K562 (cell line): ENCODE data around the gene HPCAL1.

Experiments
- ATF4 ChIP-seq: fragments of 450-650 bp; formaldehyde crosslinking; IDR thresholded peaks from 2 replicates; pipeline ENCODE4 v1.4.0; 2022; ENCODE audit warnings: mild to moderate bottlenecking, moderate library complexity
- BMI1 ChIP-seq: fragments of 150-350 bp; IDR thresholded peaks from 2 replicates; pipeline ENCODE4 v1.6.1; 2014; ENCODE audit warnings: low read length
- BRF1 ChIP-seq: IDR thresholded peaks from 3 replicates; pipeline ENCODE4 v1.6.1; 2011; ENCODE audit warnings: borderline replicate concordance, mild to moderate bottlenecking; ENCODE audit not compliant: insufficient read length; ENCODE audit errors: extremely low read depth
- ELK1 ChIP-seq: sonication (generic); formaldehyde crosslinking; IDR thresholded peaks from 2 replicates; pipeline ENCODE4 v1.8.1; 2022; ENCODE audit warnings: missing genetic modification reagents
- HOXB6 ChIP-seq: fragments of 250-450 bp; sonication (Bioruptor Pico); IDR thresholded peaks from 2 replicates; pipeline ENCODE4 v1.5.1; 2022; ENCODE audit warnings: mild to moderate bottlenecking, borderline replicate concordance
- JUND ChIP-seq, 2 experiments: IDR thresholded peaks; 2 replicates in 1 of 2; 3 replicates in 1 of 2; pipeline ENCODE4 v1.6.1; 2011; ENCODE audit warnings: borderline replicate concordance in 2 of 2, low read depth in 2 of 2, low read length in 2 of 2, improper control_type of control experiment in 1 of 2, missing biosample characterization in 1 of 2, missing genetic modification characterization in 1 of 2, missing genetic modification reagents in 1 of 2
- KLF10 ChIP-seq: fragments of 250-450 bp; sonication (Bioruptor Pico); IDR thresholded peaks from 2 replicates; pipeline ENCODE4 v1.6.1; 2021; ENCODE audit warnings: matching md5 sums
- SP1 ChIP-seq: sonication (generic); formaldehyde crosslinking; IDR thresholded peaks from 2 replicates; pipeline ENCODE4 v1.8.1; 2022; ENCODE audit warnings: mild to moderate bottlenecking, missing genetic modification reagents
- SRF ChIP-seq, 2 experiments: fragments of 250-450, 450-650 bp in 1 of 2; sonication (Bioruptor Pico) in 1 of 2; sonication (generic) in 1 of 2; formaldehyde crosslinking; IDR thresholded peaks; 2 replicates each; pipeline versions ENCODE4 v1.5.0 to v1.5.1; 2020 to 2022; ENCODE audit warnings: mild to moderate bottlenecking in 1 of 2, missing genetic modification reagents in 1 of 2
- THAP12 ChIP-seq: fragments of 250-450 bp; sonication (Bioruptor Pico); IDR thresholded peaks from 2 replicates; pipeline ENCODE4 v1.9.0; 2021; ENCODE audit warnings: mild to moderate bottlenecking, inconsistent platforms
- TF ChIP-seq, protein P1 (sequence below), 3 experiments: IDR thresholded peaks in 2 of 3; conservative IDR thresholded peaks in 1 of 3; 2 replicates each; pipeline ENCODE4 v1.5.1; 2011 to 2012; ENCODE audit warnings: low read length in 3 of 3, mild to moderate bottlenecking in 3 of 3, control low read depth in 2 of 3, improper control_type of control experiment in 1 of 3, inconsistent platforms in 1 of 3, low read depth in 1 of 3, mixed read lengths in 1 of 3, moderate library complexity in 1 of 3; ENCODE audit not compliant: insufficient read depth in 2 of 3
- TF ChIP-seq, protein P2 (sequence below): IDR thresholded peaks from 3 replicates; pipeline ENCODE4 v1.6.1; 2011; ENCODE audit warnings: borderline replicate concordance, mild to moderate bottlenecking; ENCODE audit not compliant: insufficient read length, insufficient read depth
- TF ChIP-seq, protein P3 (sequence below): fragments of 450-650 bp; formaldehyde crosslinking; IDR thresholded peaks from 2 replicates; pipeline ENCODE4 v1.4.0; 2020; ENCODE audit warnings: mild to moderate bottlenecking

DNA sequence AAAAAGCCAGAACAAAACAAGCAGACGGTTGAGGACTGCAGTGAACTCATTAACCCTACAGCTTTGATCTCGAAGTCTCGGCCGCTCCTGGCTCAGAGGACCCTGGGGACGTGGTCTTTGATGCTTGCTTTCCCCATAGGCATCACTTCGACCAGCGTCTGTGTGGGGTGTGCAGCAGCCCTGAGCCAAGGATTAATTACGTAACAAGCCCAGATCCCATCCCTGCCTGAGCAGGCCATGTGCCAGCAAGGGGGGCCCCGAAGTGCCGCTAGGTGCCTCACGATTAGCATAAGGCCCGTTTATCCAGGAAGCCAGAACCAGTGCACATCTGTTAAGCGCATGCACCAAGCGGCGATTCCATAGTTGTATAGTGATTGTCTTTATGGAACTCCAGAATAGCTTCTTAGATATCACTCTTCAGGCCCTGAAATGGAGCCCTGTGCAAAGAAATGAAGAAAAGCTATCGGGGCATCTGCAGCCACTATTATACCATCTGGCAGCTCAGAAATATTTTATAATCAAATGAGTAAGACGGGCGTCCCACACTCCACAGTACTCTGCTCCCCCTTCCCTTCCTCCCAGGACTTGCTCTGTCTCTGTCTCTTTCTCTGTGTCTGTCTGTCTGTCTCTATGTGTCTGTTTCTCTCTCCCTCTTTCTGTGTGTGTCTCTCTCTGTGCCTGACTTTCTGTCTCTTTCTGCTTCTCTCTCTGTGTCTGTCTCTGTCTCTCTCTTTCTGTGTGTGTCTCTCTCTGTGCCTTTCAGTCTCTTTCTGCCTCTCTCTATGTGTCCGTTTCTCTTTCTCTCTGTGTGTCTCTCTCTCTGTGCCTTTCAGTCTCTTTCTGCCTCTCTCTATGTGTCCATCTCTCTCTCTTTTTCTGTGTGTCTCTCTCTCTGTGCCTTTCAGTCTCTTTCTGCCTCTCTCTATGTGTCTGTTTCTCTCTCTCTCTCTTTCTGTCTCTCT, 41.7 kb downstream of the HPCAL1 start:
- TF ChIP-seq, protein P1, sequence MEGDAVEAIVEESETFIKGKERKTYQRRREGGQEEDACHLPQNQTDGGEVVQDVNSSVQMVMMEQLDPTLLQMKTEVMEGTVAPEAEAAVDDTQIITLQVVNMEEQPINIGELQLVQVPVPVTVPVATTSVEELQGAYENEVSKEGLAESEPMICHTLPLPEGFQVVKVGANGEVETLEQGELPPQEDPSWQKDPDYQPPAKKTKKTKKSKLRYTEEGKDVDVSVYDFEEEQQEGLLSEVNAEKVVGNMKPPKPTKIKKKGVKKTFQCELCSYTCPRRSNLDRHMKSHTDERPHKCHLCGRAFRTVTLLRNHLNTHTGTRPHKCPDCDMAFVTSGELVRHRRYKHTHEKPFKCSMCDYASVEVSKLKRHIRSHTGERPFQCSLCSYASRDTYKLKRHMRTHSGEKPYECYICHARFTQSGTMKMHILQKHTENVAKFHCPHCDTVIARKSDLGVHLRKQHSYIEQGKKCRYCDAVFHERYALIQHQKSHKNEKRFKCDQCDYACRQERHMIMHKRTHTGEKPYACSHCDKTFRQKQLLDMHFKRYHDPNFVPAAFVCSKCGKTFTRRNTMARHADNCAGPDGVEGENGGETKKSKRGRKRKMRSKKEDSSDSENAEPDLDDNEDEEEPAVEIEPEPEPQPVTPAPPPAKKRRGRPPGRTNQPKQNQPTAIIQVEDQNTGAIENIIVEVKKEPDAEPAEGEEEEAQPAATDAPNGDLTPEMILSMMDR (IDR thresholded peaks at IDR 0.05 in 2 of 3, conservative IDR thresholded peaks at IDR 0.05 in 1 of 3; ENCODE audit: insufficient read depth in 2 of 3, low read depth in 1 of 3, low read length in 3 of 3), result no peak
- no peak for TF ChIP-seq BRF1
- no peak for TF ChIP-seq THAP12 (CRISPR knock-in tag)
- TF ChIP-seq HOXB6 (CRISPR knock-in tag), result no peak
- no peak for TF ChIP-seq KLF10
- TF ChIP-seq ATF4, result no peak
- no peak for TF ChIP-seq SRF (CRISPR knock-in tag; IDR thresholded peaks at IDR 0.05)
- TF ChIP-seq ELK1 (CRISPR knock-in tag), result no peak
- TF ChIP-seq, protein P2, sequence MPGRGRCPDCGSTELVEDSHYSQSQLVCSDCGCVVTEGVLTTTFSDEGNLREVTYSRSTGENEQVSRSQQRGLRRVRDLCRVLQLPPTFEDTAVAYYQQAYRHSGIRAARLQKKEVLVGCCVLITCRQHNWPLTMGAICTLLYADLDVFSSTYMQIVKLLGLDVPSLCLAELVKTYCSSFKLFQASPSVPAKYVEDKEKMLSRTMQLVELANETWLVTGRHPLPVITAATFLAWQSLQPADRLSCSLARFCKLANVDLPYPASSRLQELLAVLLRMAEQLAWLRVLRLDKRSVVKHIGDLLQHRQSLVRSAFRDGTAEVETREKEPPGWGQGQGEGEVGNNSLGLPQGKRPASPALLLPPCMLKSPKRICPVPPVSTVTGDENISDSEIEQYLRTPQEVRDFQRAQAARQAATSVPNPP, result no peak
- TF ChIP-seq JUND (IDR thresholded peaks at IDR 0.05; ENCODE audit: borderline replicate concordance, low read depth, low read length), result no peak
- no peak for TF ChIP-seq JUND (tag; IDR thresholded peaks at IDR 0.05; ENCODE audit: borderline replicate concordance, low read depth, low read length)
- TF ChIP-seq, protein P3, sequence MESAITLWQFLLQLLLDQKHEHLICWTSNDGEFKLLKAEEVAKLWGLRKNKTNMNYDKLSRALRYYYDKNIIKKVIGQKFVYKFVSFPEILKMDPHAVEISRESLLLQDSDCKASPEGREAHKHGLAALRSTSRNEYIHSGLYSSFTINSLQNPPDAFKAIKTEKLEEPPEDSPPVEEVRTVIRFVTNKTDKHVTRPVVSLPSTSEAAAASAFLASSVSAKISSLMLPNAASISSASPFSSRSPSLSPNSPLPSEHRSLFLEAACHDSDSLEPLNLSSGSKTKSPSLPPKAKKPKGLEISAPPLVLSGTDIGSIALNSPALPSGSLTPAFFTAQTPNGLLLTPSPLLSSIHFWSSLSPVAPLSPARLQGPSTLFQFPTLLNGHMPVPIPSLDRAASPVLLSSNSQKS, result no peak
- no peak for TF ChIP-seq SP1 (CRISPR knock-in tag)
- no peak for TF ChIP-seq BMI1
